ENCODE results near the gene ADNP2. TPM values are rescaled to one million over a fixed set of nuclear protein-coding genes. Genes with fewer than 3 reads are reported as not detected.

The ADNP2 gene
- total and polyA plus RNA-seq, 2 experiments from 2014 or later = 19.3 to 66.4 TPM

- no peak for TF ChIP-seq ZNF462 (CRISPR knock-in tag; IDR thresholded peaks at IDR 0.05)
- TF ChIP-seq EZH2 (IDR thresholded peaks at IDR 0.05; ENCODE audit: low read depth, unreplicated experiment) = no peak
- TF ChIP-seq CREB1 (CRISPR knock-in tag; IDR thresholded peaks at IDR 0.05; ENCODE audit: low read depth) = no peak
Measured at GRCh38 chr18:80097201-80097600, 11.9 kb upstream of the ADNP2 start (continued).

GRCh38 chr18:80103231-80103630, 5.8 kb upstream of the ADNP2 start:
- H3K4me1 Mint-ChIP-seq = peaks cover 45% of the 10 kb centered on the region
- Histone ChIP-seq H3K9me2 (ENCODE audit: insufficient read depth) (0 out of 2 replicates have a peak, but pooled peaks cover 14% of the 10 kb centered on the region), H3K4me2 (no peak overlapping the region; the same call in 1 of the 2 replicates), H3K27me3 (ENCODE audit: insufficient read depth) (no peaks in the 10 kb centered on the region), H3K4me1 (ENCODE audit: insufficient read depth) (peaks cover 19% of the 10 kb centered on the region), H3K4me3 (no peak overlapping the region), H3F3A (replicated peaks; ENCODE audit: low read depth) (no peaks in the 10 kb centered on the region), H3K36me3 (ENCODE audit: insufficient read depth) (no peaks in the 10 kb centered on the region), H4K20me1 (replicated peaks; ENCODE audit: insufficient read depth) (no peaks in the 10 kb centered on the region), H3K27ac (ENCODE audit: low read depth) (no peak overlapping the region), H2AFZ (peak overlapping the region; percentile 50; the same call in 1 of the 2 replicates), H3K79me2 (replicated peaks; ENCODE audit: insufficient read depth) (no peaks in the 10 kb centered on the region)
- no peak for DNase-seq (ENCODE audit: low spot score)
- ATAC-seq = no peak
- H3K27me3 Mint-ChIP-seq (ENCODE audit: insufficient read depth, low read depth, poor library complexity) = peaks cover 2% of the 10 kb centered on the region
- no peak overlapping the region for H3K27ac Mint-ChIP-seq
- H3K9me3 Mint-ChIP-seq = no peaks in the 10 kb centered on the region; the same call in 2 of the 3 replicates
- H3K4me3 Mint-ChIP-seq = no peak overlapping the region
- no peak for TF ChIP-seq NANOG (IDR thresholded peaks at IDR 0.05; ENCODE audit: borderline replicate concordance)
- no peak for TF ChIP-seq STAT1 (IDR thresholded peaks at IDR 0.05; ENCODE audit: unreplicated experiment)
- TF ChIP-seq POLR2AphosphoS5 (IDR thresholded peaks at IDR 0.05; ENCODE audit: low read depth) = no peak
- no peak for TF ChIP-seq EZH2phosphoT487 (IDR thresholded peaks at IDR 0.05; ENCODE audit: unreplicated experiment)
- TF ChIP-seq CTCF (conservative IDR thresholded peaks at IDR 0.05; ENCODE audit: low read depth in 2 of 2) = no peak
- no peak for TF ChIP-seq JUNB (IDR thresholded peaks at IDR 0.05; ENCODE audit: unreplicated experiment)
- TF ChIP-seq ZNF331 (CRISPR knock-in tag; IDR thresholded peaks at IDR 0.05; ENCODE audit: low read depth) = no peak
- no peak for TF ChIP-seq ETS1 (IDR thresholded peaks at IDR 0.05)
- no peak for TF ChIP-seq CREB1 (CRISPR knock-in tag; IDR thresholded peaks at IDR 0.05; ENCODE audit: low read depth)
- H3K36me3 Mint-ChIP-seq (ENCODE audit: low read depth) = no peaks in the 10 kb centered on the region

All from GM23338 (cell line).